GM11168 (cell line): ENCODE data around the gene AGO4.
"Not testable (repeated sequence)": the region's sequence is repeated elsewhere in the genome, so short reads cannot be mapped to it uniquely, and the experiment has no call there.

Experiments used
- in situ Hi-C: fragments of 300-500 bp; cut with MboI; formaldehyde crosslinking; loops from one replicate; pipeline ENCODE4 v1.12.0; 2022; ENCODE audit warnings: low sequenced_read_pairs; ENCODE audit not compliant: unreplicated experiment

Gene AGO4

GRCh38 chr1:35807614-35808449 lies at the start of gene AGO4:
Gene AGO4, plus strand, starts transcription at chr1:35808016. Its CDS starts 401 bp downstream, at chr1:35808417.
- in situ Hi-C loops, result no loop called here

- in situ Hi-C loops, result no loop called here
These were observed 45.7 kb upstream of the AGO4 start for GRCh38 chr1:35762141-35762540.

GRCh38 chr1:35763201-35763600 lies 44.6 kb upstream of the AGO4 start:
- in situ Hi-C loops, result no loop called here

- in situ Hi-C loops, result no loop called here
These were observed 43.5 kb upstream of the AGO4 start for GRCh38 chr1:35764283-35764682.

- in situ Hi-C loops, result no loop called here
These were observed 39.2 kb upstream of the AGO4 start for GRCh38 chr1:35768350-35769187.

GRCh38 chr1:35769188-35769758 lies 38.5 kb upstream of the AGO4 start:
- in situ Hi-C loops, result no loop called here

GRCh38 chr1:35773711-35774110 lies 34.1 kb upstream of the AGO4 start:
- in situ Hi-C loops, result no loop called here

- in situ Hi-C loops, result not testable (repeated sequence)
These were observed 31.6 kb upstream of the AGO4 start for GRCh38 chr1:35776172-35776571.

GRCh38 chr1:35777109-35777508 lies 30.7 kb upstream of the AGO4 start:
- in situ Hi-C loops, result no loop called here

GRCh38 chr1:35783055-35783583 lies 24.7 kb upstream of the AGO4 start:
- in situ Hi-C loops, result no loop called here

- in situ Hi-C loops, result not testable (repeated sequence)
These were observed 23.5 kb upstream of the AGO4 start for GRCh38 chr1:35784364-35784763.

- in situ Hi-C loops, result no loop called here
These were observed 19.7 kb upstream of the AGO4 start for GRCh38 chr1:35788139-35788538.

GRCh38 chr1:35790670-35791069 lies 17.1 kb upstream of the AGO4 start:
- in situ Hi-C loops, result no loop called here

- in situ Hi-C loops, result no loop called here
These were observed 12.5 kb upstream of the AGO4 start for GRCh38 chr1:35795295-35795694.

GRCh38 chr1:35797380-35797779 lies 10.4 kb upstream of the AGO4 start:
- in situ Hi-C loops, result no loop called here

- in situ Hi-C loops, result not testable (repeated sequence)
These were observed 9.8 kb upstream of the AGO4 start for GRCh38 chr1:35798019-35798418.

GRCh38 chr1:35800167-35800887 lies 7.5 kb upstream of the AGO4 start:
- in situ Hi-C loops, result not testable (repeated sequence)

GRCh38 chr1:35808450-35809113 lies 766 bp downstream of the AGO4 start:
- in situ Hi-C loops, result no loop called here
